Stomach (tissue), 9 donors: ENCODE results near the gene ATP6AP1. TPM values are rescaled to one million over a fixed set of nuclear protein-coding genes. Genes with fewer than 3 reads are reported as not detected.

ENCODE experiments used
- DNase-seq, 2 donors: peaks; one replicate each; pipeline versions ENCODE4 v3.0.0 to v3.0.0-alpha.2; 2013 to 2019
- H3K27ac ChIP-seq, 5 donors: fragments of 200-600 bp in 4 of 5; sonication (generic) in 4 of 5; one replicate each; pipeline ENCODE4 v1.5.1; 2013 to 2019; ENCODE audit warnings: mild to moderate bottlenecking in 1 of 5, moderate library complexity in 1 of 5
- H3K27me3 ChIP-seq, 3 donors: fragments of 200-600 bp; sonication (generic); one replicate each; pipeline ENCODE4 v1.5.1; 2017 to 2019; ENCODE audit warnings: mixed run types in 1 of 3
- H3K36me3 ChIP-seq, 4 donors: fragments of 200-600 bp; sonication (generic); 1 replicate in 3 of 4; 2 replicates in 1 of 4; pipeline ENCODE4 v1.5.1; 2016 to 2019
- H3K4me1 ChIP-seq, 4 donors: fragments of 200-600 bp; sonication (generic); one replicate each; pipeline ENCODE4 v1.5.1; 2016 to 2019
- H3K4me3 ChIP-seq, 4 donors: fragments of 200-600 bp; sonication (generic) in 3 of 4; one replicate each; pipeline ENCODE4 v1.5.1; 2016 to 2019; ENCODE audit warnings: mild to moderate bottlenecking in 1 of 4
- H3K9me3 ChIP-seq, 4 donors: fragments of 200-600 bp; sonication (generic); one replicate each; pipeline ENCODE4 v1.5.1; 2016 to 2019
- CTCF ChIP-seq, 7 experiments: fragments of 450-650 bp in 4 of 7; fragments of 200-600 bp in 3 of 7; sonication (generic) in 3 of 7; IDR thresholded peaks; one replicate each; pipeline ENCODE4 v1.5.1; 2016 to 2019; ENCODE audit warnings: antibody characterized with exemption in 7 of 7, control low read depth in 2 of 7, mild to moderate bottlenecking in 1 of 7
- EP300 ChIP-seq: sonication (generic); formaldehyde crosslinking; IDR thresholded peaks from one replicate; pipeline ENCODE4 v1.6.1; 2017; ENCODE audit warnings: antibody characterized with exemption
- POLR2A ChIP-seq, 4 donors: fragments of 450-650 bp; IDR thresholded peaks; one replicate each; pipeline ENCODE4 v1.6.1; 2016; ENCODE audit warnings: antibody characterized with exemption in 4 of 4, control low read depth in 2 of 4, mild to moderate bottlenecking in 1 of 4, moderate library complexity in 1 of 4
- POLR2AphosphoS5 ChIP-seq, 3 donors: sonication (generic); formaldehyde crosslinking; IDR thresholded peaks; one replicate each; pipeline ENCODE4 v1.6.1; 2016; ENCODE audit warnings: antibody characterized with exemption in 3 of 3
- WGBS, 5 donors: extraction: QIAGEN DNeasy Blood & Tissue Kit in 3 of 5; methylation state at CpG; one replicate each; pipeline versions ENCODE4 v1.1.5 to v1.1.7; 2013 to 2018; 5-methylcytosine and 5-hydroxymethylcytosine counted together
- intact Hi-C: fragments of 100-400 bp; cut with DNase I; formaldehyde crosslinking; loops from one replicate; pipeline ENCODE4 v1.15.1; 2023; ENCODE audit warnings: low total_unique reads
- polyA plus RNA-seq, 3 donors: library from polyadenylated mRNA; stranded (reverse); fragments of 200-250 nt; gene quantifications; one replicate each; pipeline ENCODE4 v1.2.3, GENCODE V29; 2013
- total RNA-seq, 5 donors: library from RNA; depleted of rRNA; stranded (reverse); fragments of >200 nt; gene quantifications; one replicate each; pipeline versions ENCODE4 v1.1.0 to v1.2.3, GENCODE V29; 2014 to 2016
- donor health status: healthy with polysubstance abuse.
- donor health status: Bipolar disorder and iron deficiency.
- donor health status: healthy.

The ATP6AP1 gene
- total and polyA plus RNA-seq, 8 donors: 13.4 to 69.3 (median 30.8) TPM

GRCh38 chrX:154466907-154467306 lies 38.4 kb downstream of the ATP6AP1 start:
- no peak overlapping the region for H3K4me3 ChIP-seq
- no peak overlapping the region for H3K27ac ChIP-seq
- H3K27me3 ChIP-seq: no peaks in the 10 kb centered on the region
- no peaks in the 10 kb centered on the region for H3K9me3 ChIP-seq
- WGBS, 5 donors: 93 to 100% (median 96%) methylated on average over 4 to 15 of the region's 15 CpGs
- intact Hi-C loops: no loop called here
- TF ChIP-seq EP300 (no peak), POLR2A (IDR thresholded peaks at IDR 0.05) (no peak), POLR2AphosphoS5 (IDR thresholded peaks at IDR 0.05) (no peak), CTCF (IDR thresholded peaks at IDR 0.05) (no peak)
- peaks cover 3 to 100% (median 91%) of the 10 kb centered on the region in 4 donors for H3K36me3 ChIP-seq
- no peak for DNase-seq
- H3K4me1 ChIP-seq: no peaks in the 10 kb centered on the region

DNA sequence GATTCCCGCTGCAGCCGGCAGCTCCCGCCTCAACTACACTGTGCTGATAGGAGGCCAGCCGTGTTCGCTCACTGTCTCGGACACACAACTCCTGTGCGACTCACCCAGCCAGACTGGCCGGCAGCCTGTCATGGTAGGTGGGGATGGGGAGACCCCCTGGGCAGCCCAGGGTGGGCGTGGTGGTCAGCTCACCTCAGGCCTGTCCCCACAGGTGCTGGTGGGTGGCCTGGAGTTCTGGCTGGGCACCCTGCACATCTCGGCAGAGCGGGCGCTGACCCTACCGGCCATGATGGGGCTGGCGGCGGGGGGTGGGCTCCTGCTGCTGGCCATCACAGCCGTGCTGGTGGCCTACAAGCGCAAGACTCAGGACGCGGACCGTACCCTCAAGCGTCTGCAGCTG lies 39.1 kb downstream of the ATP6AP1 start:
- intact Hi-C loops: no loop called here
- no peak overlapping the region for H3K27ac ChIP-seq
- no peaks in the 10 kb centered on the region for H3K9me3 ChIP-seq
- H3K4me3 ChIP-seq: no peak overlapping the region
- no peak for DNase-seq
- TF ChIP-seq CTCF (IDR thresholded peaks at IDR 0.05): no peak
- no peak for TF ChIP-seq POLR2AphosphoS5 (IDR thresholded peaks at IDR 0.05)
- TF ChIP-seq POLR2A (IDR thresholded peaks at IDR 0.05): no peak
- TF ChIP-seq EP300: no peak
- whole genome bisulfite sequencing, 5 donors: 91 to 97% (median 96%) methylated on average over 5 to 21 of the region's 21 CpGs
- peaks cover 3 to 100% (median 90%) of the 10 kb centered on the region in 4 donors for H3K36me3 ChIP-seq
- no peaks in the 10 kb centered on the region for H3K27me3 ChIP-seq
- no peaks in the 10 kb centered on the region for H3K4me1 ChIP-seq

GRCh38 chrX:154468217-154468616 lies 39.7 kb downstream of the ATP6AP1 start:
- H3K4me3 ChIP-seq: no peak overlapping the region
- H3K27ac ChIP-seq: no peak overlapping the region
- H3K36me3 ChIP-seq: peaks cover 3 to 96% (median 88%) of the 10 kb centered on the region in 4 donors
- no peaks in the 10 kb centered on the region for H3K27me3 ChIP-seq
- DNase-seq: no peak
- H3K9me3 ChIP-seq: no peaks in the 10 kb centered on the region
- TF ChIP-seq POLR2AphosphoS5 (IDR thresholded peaks at IDR 0.05) (no peak), CTCF (IDR thresholded peaks at IDR 0.05) (no peak), EP300 (no peak), POLR2A (IDR thresholded peaks at IDR 0.05) (no peak)
- H3K4me1 ChIP-seq: no peaks in the 10 kb centered on the region
- intact Hi-C loops: no loop called here
- WGBS, 5 donors: 94 to 100% (median 96%) methylated on average over 11 to 23 of the region's 23 CpGs

DNA sequence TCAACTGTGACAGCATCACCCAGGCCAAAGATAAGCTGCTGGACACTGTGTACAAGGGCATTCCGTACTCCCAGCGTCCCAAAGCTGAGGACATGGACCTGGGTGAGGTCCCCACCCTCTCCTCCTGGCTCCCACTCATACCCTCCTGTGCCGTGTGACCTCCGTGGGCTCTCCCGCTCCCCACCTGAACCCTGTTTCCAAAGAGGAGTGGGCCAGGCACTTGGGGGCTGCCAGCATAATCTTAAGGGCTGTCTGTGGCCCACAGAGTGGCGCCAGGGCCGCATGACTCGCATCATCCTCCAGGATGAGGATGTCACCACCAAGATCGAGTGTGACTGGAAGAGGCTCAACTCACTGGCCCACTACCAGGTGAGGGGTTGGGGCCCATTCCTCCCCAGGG lies 40.6 kb downstream of the ATP6AP1 start:
- TF ChIP-seq EP300 (no peak), POLR2A (IDR thresholded peaks at IDR 0.05) (no peak), POLR2AphosphoS5 (IDR thresholded peaks at IDR 0.05) (no peak), CTCF (IDR thresholded peaks at IDR 0.05) (no peak)
- no peak for DNase-seq
- Histone ChIP-seq H3K27ac (no peak overlapping the region), H3K36me3 (peaks cover 3 to 89% (median 81%) of the 10 kb centered on the region in 4 donors), H3K27me3 (no peaks in the 10 kb centered on the region), H3K4me1 (no peaks in the 10 kb centered on the region), H3K9me3 (no peaks in the 10 kb centered on the region), H3K4me3 (no peak overlapping the region)
- 88 to 92% (median 88%) methylated on average over 7 to 9 of the region's 9 CpGs for WGBS, 5 donors
- intact Hi-C loops: no loop called here
